Nephron progenitor cell (in vitro differentiated cells): ENCODE results near the gene PKNOX1.
"Not testable (repeated sequence)": the region's sequence is repeated elsewhere in the genome, so short reads cannot be mapped to it uniquely, and the experiment has no call there.

ENCODE experiments used
- DNase-seq: peaks from one replicate; pipeline ENCODE4 v3.0.0; 2021
- H3K27ac Mint-ChIP-seq: 2 replicates; pipeline ENCODE4 v1.8.0; 2021; ENCODE audit warnings: mild to moderate bottlenecking, moderate library complexity, mixed read lengths
- H3K27me3 Mint-ChIP-seq: 2 replicates; pipeline ENCODE4 v1.8.0; 2021; ENCODE audit warnings: mild to moderate bottlenecking, low read depth, mixed read lengths; ENCODE audit not compliant: poor library complexity
- H3K36me3 Mint-ChIP-seq: 2 replicates; pipeline ENCODE4 v1.8.0; 2021; ENCODE audit warnings: low read depth, mixed read lengths
- H3K4me1 Mint-ChIP-seq: 2 replicates; pipeline ENCODE4 v1.8.0; 2021; ENCODE audit warnings: mixed read lengths
- H3K4me3 Mint-ChIP-seq: 2 replicates; pipeline ENCODE4 v1.8.0; 2021; ENCODE audit warnings: mild to moderate bottlenecking, moderate library complexity, mixed read lengths
- H3K9me3 Mint-ChIP-seq: 2 replicates; pipeline ENCODE4 v1.8.0; 2021; ENCODE audit warnings: mild to moderate bottlenecking, moderate library complexity, mixed read lengths
- TF ChIP-seq, protein P1 (sequence below): fragments of 200-600 bp; sonication (generic); IDR thresholded peaks from 2 replicates; pipeline ENCODE4 v1.5.0; 2021; ENCODE audit warnings: antibody characterized with exemption

The PKNOX1 gene

DNA sequence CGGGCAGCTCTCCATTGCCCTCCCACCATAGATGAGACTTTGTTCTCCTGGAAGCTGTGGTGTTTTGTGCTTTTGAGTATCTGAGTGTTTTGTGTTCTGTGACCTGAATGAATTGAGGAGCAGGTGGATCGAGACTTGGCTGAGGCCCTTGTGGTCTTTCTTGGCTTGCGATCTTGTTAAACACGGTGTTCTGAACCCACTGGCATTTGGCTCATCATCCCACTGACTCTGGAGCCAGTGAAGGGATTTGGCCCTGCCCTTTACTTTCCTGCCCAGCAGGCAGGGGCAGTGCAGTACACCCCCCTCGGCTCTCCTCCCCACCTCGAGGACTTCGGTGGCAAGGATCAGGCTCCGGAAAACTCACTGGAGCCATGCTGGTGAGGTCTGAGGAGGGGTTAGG is 30.6 kb downstream of the PKNOX1 start:
- Mint-ChIP-seq H3K4me3 (no peak overlapping the region), H3K36me3 (peaks cover 78% of the 10 kb centered on the region)
- TF ChIP-seq, protein P1, sequence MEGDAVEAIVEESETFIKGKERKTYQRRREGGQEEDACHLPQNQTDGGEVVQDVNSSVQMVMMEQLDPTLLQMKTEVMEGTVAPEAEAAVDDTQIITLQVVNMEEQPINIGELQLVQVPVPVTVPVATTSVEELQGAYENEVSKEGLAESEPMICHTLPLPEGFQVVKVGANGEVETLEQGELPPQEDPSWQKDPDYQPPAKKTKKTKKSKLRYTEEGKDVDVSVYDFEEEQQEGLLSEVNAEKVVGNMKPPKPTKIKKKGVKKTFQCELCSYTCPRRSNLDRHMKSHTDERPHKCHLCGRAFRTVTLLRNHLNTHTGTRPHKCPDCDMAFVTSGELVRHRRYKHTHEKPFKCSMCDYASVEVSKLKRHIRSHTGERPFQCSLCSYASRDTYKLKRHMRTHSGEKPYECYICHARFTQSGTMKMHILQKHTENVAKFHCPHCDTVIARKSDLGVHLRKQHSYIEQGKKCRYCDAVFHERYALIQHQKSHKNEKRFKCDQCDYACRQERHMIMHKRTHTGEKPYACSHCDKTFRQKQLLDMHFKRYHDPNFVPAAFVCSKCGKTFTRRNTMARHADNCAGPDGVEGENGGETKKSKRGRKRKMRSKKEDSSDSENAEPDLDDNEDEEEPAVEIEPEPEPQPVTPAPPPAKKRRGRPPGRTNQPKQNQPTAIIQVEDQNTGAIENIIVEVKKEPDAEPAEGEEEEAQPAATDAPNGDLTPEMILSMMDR: no peak

DNA sequence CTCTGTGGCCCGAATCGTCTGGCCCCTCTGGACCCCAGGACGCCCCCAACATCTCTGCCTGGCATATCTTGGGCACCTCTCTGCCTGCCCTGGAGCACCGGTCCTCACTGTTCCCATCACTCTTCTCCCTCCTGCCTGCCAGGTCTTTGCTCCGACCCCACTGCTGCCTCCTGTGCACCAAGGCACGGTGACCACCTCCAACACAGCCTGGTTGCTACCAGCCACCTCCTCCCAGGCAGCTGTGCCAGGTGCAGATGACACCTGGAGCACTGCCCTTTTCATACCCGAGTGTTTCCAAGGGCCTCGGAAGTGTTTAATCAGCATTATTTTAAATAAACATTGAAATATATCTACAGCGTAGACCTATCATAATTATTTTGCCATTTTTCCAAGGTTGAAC is 31.3 kb downstream of the PKNOX1 start:
- peaks cover 21% of the 10 kb centered on the region for H3K4me1 Mint-ChIP-seq
- peaks cover 2% of the 10 kb centered on the region for H3K27me3 Mint-ChIP-seq
- H3K9me3 Mint-ChIP-seq: peaks cover 21% of the 10 kb centered on the region
- peak overlapping the region; percentile 52 for H3K27ac Mint-ChIP-seq
- no peak overlapping the region for H3K4me3 Mint-ChIP-seq
- H3K36me3 Mint-ChIP-seq: peaks cover 77% of the 10 kb centered on the region
- DNase-seq: no peak
- TF ChIP-seq, protein P1: no peak

More for the DNA sequence above, 30.6 kb downstream of the PKNOX1 start:
- Mint-ChIP-seq H3K4me1 (peaks cover 21% of the 10 kb centered on the region), H3K9me3 (peaks cover 28% of the 10 kb centered on the region), H3K27me3 (peaks cover 2% of the 10 kb centered on the region), H3K27ac (peak overlapping the region; percentile 29)
- DNase-seq: no peak

DNA sequence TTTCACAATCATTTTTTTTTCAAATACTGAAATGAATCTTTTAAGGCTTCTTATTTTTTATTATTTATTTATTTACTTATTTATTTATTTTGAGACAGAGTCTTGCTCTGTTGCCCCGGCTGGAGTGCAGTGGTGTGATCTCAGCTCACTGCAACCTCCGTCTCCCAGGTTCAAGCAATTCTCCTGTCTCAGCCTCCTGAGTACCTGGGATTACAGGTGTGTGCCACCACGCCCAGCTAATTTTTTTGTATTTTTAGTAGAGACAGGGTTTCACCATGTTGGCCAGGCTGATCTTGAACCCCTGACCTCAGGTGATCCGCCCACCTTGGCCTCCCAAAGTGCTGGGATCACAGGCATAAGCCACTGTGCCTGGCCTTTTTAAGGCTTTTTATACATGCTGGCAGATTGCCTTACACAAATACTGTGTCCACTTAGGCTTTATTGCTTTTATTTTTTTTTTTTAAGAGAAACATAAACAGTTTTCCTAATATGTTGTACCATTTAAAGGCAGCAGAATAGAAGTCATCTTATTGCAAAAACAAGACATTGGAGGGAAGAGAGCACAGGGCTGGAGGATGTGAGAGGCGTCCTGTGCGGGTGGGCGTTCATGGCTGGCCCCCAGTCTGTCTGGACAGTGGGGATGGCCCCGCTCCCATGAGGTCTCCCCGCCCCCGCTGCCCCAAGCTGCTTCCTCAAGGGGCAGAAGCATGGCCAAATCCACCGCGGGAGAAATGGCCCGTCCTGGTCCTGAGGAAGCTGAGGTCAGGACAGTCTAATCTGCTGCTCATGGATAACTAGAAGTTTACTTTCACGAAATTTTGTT is 31.9 kb downstream of the PKNOX1 start:
- DNase-seq, H3K4me3 Mint-ChIP-seq, H3K27me3 Mint-ChIP-seq: not testable (repeated sequence)
- Mint-ChIP-seq H3K9me3 (peaks cover 14% of the 10 kb centered on the region), H3K36me3 (peaks cover 77% of the 10 kb centered on the region), H3K4me1 (peaks cover 21% of the 10 kb centered on the region), H3K27ac (peak overlapping the region; percentile 26)

GRCh38 chr21:43006874-43007208 is 32.5 kb downstream of the PKNOX1 start:
- Mint-ChIP-seq H3K36me3 (peaks cover 79% of the 10 kb centered on the region), H3K4me3 (no peak overlapping the region), H3K9me3 (peaks cover 10% of the 10 kb centered on the region), H3K27me3 (no peaks in the 10 kb centered on the region), H3K4me1 (peaks cover 21% of the 10 kb centered on the region), H3K27ac (peak overlapping the region; percentile 26)
- TF ChIP-seq, protein P1: no peak
- DNase-seq: no peak

GRCh38 chr21:43012596-43012995 is 38.2 kb downstream of the PKNOX1 start:
- H3K9me3 Mint-ChIP-seq: no peaks in the 10 kb centered on the region
- peaks cover 90% of the 10 kb centered on the region for H3K36me3 Mint-ChIP-seq
- TF ChIP-seq, protein P1: no peak
- no peak for DNase-seq
- H3K4me1 Mint-ChIP-seq: no peaks in the 10 kb centered on the region
- H3K27ac Mint-ChIP-seq: no peak overlapping the region
- no peaks in the 10 kb centered on the region for H3K27me3 Mint-ChIP-seq
- no peak overlapping the region for H3K4me3 Mint-ChIP-seq

GRCh38 chr21:43015906-43016540 is 41.7 kb downstream of the PKNOX1 start:
- Mint-ChIP-seq H3K9me3 (no peaks in the 10 kb centered on the region), H3K27me3 (no peaks in the 10 kb centered on the region), H3K4me1 (peaks cover 14% of the 10 kb centered on the region), H3K27ac (peak overlapping the region; percentile 36), H3K4me3 (no peak overlapping the region), H3K36me3 (peaks cover 73% of the 10 kb centered on the region)
- no peak for DNase-seq
- TF ChIP-seq, protein P1: no peak
